ENCODE results near the gene ITPKC. TPM values are rescaled to one million over a fixed set of nuclear protein-coding genes. Genes with fewer than 3 reads are reported as not detected.
"Not testable (repeated sequence)": the region's sequence is repeated elsewhere in the genome, so short reads cannot be mapped to it uniquely, and the experiment has no call there.

Gene ITPKC
- total RNA-seq, 2 experiments from 2014 or later: 7.1 TPM

DNA sequence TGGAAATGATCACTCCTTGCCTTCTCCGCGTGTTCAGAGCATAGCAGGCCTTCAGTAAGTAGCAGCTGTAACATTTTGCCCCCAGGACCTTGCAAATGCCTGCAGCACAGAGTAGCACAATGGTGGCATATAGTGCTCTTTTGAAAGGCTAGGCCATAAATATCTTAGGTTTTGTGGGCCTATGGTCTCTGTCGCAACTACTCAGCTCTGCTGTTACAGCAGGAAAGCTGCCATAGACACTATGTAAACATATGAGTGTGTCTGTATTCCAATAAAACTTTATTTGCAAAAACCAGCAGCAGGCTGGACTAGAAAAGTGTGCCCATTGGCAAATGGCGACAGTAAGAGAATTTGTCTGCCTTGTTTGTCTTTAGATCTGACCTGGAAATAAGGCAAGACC is 9.4 kb downstream of the ITPKC start:
- Mint-ChIP-seq H3K4me3 (no peak overlapping the region), H3K27ac (no peak overlapping the region), H3K27me3 (no peaks in the 10 kb centered on the region), H3K4me1 (no peaks in the 10 kb centered on the region), H3K9me3 (no peaks in the 10 kb centered on the region), H3K36me3 (peaks cover 30% of the 10 kb centered on the region)
- DNase-seq (no peak), ATAC-seq (ENCODE audit: low read depth) (no peak)
- POLR2A ChIA-PET: no interaction called here

DNA sequence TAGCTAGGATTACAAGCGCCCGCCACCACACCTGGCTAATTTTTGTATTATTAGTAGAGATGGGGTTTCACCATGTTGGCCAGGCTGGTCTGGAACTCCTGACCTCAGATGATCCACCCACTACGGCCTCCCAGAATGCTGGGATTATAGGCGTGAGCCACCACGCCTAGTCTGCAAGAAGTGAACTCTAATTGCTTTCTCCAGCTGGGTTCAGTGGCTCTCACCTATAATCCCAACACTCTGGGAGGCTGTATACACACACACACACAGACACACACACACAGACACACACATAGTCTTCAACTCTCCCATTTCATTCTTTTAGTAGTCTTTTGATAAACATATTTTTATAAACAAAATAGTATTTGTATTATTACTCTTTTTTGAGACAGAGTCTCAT is 13.2 kb downstream of the ITPKC start:
- ATAC-seq (ENCODE audit: low read depth); POLR2A ChIA-PET; H3K27me3 Mint-ChIP-seq; H3K4me3 Mint-ChIP-seq; H3K27ac Mint-ChIP-seq; H3K4me1 Mint-ChIP-seq; DNase-seq; H3K9me3 Mint-ChIP-seq: not testable (repeated sequence)
- H3K36me3 Mint-ChIP-seq: peaks cover 22% of the 10 kb centered on the region

DNA sequence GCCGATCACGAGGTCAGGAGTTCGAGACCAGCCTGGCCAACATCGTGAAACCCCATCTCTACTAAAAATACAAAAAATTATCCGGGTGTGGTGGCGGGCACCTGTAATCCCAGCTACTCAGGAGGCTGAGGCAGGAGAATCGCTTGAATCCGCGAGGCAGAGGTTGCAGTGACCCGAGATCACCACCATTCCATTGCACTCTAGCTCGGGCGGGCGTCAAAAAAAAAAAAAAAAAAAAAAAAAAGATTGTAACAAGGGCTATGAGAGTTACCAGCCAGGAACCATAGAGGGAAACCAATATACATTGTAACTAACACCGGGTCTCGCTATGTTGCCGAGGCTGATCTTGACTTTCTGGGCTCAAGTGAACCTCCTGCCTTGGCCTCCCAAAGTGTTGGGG is 15.4 kb downstream of the ITPKC start:
- H3K4me3 Mint-ChIP-seq; H3K27ac Mint-ChIP-seq; H3K9me3 Mint-ChIP-seq; H3K4me1 Mint-ChIP-seq; DNase-seq; POLR2A ChIA-PET; ATAC-seq (ENCODE audit: low read depth); H3K27me3 Mint-ChIP-seq: not testable (repeated sequence)
- H3K36me3 Mint-ChIP-seq: peaks cover 17% of the 10 kb centered on the region

DNA sequence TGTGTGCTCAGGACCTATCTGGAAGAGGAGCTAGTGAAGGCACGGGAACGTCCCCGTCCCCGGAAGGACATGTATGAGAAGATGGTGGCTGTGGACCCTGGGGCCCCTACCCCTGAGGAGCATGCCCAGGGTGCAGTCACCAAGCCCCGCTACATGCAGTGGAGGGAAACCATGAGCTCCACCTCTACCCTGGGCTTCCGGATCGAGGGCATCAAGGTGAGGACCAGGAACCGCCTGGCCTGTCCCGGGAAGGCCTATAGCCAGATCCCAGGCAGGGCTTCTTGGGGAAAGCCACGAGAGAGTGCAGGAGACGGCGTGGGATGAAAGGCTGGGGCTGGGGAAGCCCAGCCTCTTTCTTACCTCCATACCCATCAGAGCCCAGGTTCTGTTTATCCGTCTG is 16.2 kb downstream of the ITPKC start:
- peaks cover 20% of the 10 kb centered on the region for H3K36me3 Mint-ChIP-seq
- H3K4me3 Mint-ChIP-seq: no peak overlapping the region
- POLR2A ChIA-PET: interaction anchor here (1.3 kb wide), 1 partner anchor 12 kb away, joined by 3 read pairs; no protein-coding TSS in a partner anchor
- H3K27ac Mint-ChIP-seq: no peak overlapping the region
- ATAC-seq (ENCODE audit: low read depth) (no peak), DNase-seq (no peak)
- no peaks in the 10 kb centered on the region for H3K4me1 Mint-ChIP-seq
- no peaks in the 10 kb centered on the region for H3K27me3 Mint-ChIP-seq
- no peaks in the 10 kb centered on the region for H3K9me3 Mint-ChIP-seq

DNA sequence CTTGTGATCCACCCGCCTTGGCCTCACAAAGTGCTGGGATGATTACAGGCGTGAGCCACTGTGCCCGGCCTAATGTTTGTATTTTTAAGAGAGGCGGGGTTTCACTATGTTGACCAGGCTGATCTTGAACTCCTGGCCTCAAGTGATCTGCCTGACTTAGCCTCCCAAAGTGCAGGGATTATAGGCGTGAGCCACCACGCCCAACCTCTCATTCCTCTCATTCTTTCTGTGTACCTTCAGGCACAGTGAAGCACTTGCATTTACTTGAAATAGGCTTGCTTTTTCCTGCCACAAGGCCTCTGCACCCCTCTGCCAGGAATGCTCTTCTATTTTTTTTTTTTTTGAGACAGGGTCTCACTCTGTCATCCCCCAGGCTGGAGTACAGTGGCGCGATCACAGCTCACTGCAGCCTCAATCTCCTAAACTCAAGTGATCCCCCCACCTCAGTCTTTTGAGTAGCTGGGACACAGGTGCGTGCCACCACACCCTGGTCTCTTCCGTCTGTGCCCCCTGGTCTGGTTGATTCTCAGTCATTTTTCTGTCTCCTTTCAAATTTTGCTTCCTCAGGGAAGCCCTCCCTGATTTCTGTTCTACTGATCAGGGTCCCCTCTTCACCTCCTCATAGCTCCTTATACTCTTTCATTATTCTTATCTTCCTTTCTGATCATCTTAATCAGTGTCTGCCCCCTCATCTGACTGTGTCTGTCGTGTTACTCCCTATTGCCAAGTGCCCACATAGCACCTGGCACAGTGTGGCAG is 18.3 kb downstream of the ITPKC start:
- Mint-ChIP-seq H3K9me3 (no peaks in the 10 kb centered on the region), H3K27ac (peak overlapping the region; percentile 12)
- no peak for DNase-seq

DNA sequence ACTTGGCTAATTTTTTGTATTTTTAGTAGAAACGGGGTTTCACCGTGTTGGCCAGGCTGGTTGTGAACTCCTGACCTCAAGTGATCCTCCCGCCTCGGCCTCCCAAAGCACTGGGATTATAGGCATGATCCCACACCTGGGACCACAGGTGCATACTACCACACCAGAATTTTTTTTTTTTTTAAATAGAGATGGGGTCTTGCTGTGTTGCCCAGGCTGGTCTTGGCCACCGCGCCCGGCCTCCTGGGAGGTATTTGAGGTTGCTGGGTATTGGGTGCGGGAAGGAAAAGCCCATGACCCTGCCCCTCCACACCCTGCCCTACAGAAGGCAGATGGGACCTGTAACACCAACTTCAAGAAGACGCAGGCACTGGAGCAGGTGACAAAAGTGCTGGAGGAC is 19.7 kb downstream of the ITPKC start:
- DNase-seq (no peak), ATAC-seq (ENCODE audit: low read depth) (no peak)
- Mint-ChIP-seq H3K27me3 (no peaks in the 10 kb centered on the region), H3K36me3 (peaks cover 8% of the 10 kb centered on the region), H3K27ac (no peak overlapping the region), H3K9me3 (no peaks in the 10 kb centered on the region), H3K4me1 (peaks cover 3% of the 10 kb centered on the region), H3K4me3 (no peak overlapping the region)
- POLR2A ChIA-PET: no interaction called here

More for the DNA sequence above, 18.3 kb downstream of the ITPKC start:
- H3K36me3 Mint-ChIP-seq: peaks cover 19% of the 10 kb centered on the region
- H3K4me1 Mint-ChIP-seq: peaks cover 3% of the 10 kb centered on the region
- no peak overlapping the region for H3K4me3 Mint-ChIP-seq
- POLR2A ChIA-PET: interaction anchor here (0.9 kb wide), 1 partner anchor 11 kb away, joined by 3 read pairs; no protein-coding TSS in a partner anchor
- ATAC-seq (ENCODE audit: low read depth): no peak
- no peaks in the 10 kb centered on the region for H3K27me3 Mint-ChIP-seq

DNA sequence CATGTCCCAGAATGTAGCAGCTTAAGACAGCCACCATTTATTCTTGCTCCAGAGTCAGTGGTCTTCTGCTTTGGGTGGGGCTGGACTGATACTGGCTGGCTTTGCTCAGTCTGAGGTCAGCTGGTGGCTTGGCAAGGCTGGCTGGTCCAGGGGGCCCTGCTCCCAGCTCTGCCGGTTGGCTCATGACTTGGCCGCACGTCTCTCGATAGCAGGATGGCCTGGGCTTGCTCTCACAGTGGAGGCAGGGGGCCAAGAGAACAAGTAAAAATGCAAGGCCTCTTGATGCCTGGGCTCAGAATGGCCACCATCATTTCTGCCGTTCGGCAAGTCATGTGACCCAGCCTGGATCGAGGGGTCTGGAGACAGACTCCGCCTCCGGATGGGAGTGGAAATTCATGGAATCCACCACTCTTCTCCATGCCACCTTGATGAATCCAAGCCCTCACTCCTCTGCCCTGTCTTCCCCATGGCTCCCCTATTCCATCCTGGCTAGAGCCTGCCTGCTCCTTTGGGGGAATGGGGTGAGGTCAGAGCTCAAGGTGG is 20.3 kb downstream of the ITPKC start:
- H3K4me1 Mint-ChIP-seq: peaks cover 3% of the 10 kb centered on the region
- no peaks in the 10 kb centered on the region for H3K27me3 Mint-ChIP-seq
- DNase-seq (no peak), ATAC-seq (ENCODE audit: low read depth) (no peak)
- POLR2A ChIA-PET: no interaction called here
- H3K36me3 Mint-ChIP-seq: peaks cover 7% of the 10 kb centered on the region
- H3K4me3 Mint-ChIP-seq: no peak overlapping the region
- H3K27ac Mint-ChIP-seq: no peak overlapping the region
- H3K9me3 Mint-ChIP-seq: no peaks in the 10 kb centered on the region

DNA sequence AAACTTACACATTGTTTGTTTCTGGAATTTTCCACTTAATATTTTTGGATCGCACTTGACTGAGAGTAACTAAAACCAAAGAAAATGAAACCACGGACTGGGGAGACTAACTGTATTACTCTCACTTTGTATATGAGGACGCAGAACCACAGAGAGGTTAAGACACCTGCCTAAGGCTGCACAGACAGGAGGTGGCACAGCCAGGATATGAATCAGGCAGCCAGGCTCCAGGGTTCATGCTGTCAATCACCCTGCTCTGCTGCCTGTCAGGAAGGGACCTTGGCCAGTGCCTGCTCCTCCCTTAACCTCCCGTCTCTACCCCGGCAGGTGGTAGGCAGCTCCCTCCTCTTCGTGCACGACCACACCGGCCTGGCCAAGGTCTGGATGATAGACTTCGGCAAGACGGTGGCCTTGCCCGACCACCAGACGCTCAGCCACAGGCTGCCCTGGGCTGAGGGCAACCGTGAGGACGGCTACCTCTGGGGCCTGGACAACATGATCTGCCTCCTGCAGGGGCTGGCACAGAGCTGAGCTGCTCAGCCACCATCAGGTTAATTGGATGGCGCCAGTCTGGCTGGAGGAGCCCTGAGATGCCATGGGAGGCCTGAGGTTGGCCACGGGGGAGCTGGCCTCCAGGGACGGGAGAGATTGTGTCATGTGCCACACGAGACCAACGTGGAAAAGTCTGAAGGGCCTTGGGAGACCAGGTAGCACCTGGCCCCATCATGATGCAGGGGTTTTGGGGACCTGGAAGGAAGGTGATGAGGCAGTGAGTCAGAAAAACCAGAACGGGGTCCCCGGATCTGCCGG is 22.3 kb downstream of the ITPKC start:
- H3K9me3 Mint-ChIP-seq: no peaks in the 10 kb centered on the region
- H3K27ac Mint-ChIP-seq: no peak overlapping the region
- POLR2A ChIA-PET: no interaction called here
- peaks cover 3% of the 10 kb centered on the region for H3K4me1 Mint-ChIP-seq
- no peak for ATAC-seq (ENCODE audit: low read depth)
- peaks cover 3% of the 10 kb centered on the region for H3K36me3 Mint-ChIP-seq
- H3K27me3 Mint-ChIP-seq: no peaks in the 10 kb centered on the region
- no peak overlapping the region for H3K4me3 Mint-ChIP-seq
- DNase-seq: no peak

DNA sequence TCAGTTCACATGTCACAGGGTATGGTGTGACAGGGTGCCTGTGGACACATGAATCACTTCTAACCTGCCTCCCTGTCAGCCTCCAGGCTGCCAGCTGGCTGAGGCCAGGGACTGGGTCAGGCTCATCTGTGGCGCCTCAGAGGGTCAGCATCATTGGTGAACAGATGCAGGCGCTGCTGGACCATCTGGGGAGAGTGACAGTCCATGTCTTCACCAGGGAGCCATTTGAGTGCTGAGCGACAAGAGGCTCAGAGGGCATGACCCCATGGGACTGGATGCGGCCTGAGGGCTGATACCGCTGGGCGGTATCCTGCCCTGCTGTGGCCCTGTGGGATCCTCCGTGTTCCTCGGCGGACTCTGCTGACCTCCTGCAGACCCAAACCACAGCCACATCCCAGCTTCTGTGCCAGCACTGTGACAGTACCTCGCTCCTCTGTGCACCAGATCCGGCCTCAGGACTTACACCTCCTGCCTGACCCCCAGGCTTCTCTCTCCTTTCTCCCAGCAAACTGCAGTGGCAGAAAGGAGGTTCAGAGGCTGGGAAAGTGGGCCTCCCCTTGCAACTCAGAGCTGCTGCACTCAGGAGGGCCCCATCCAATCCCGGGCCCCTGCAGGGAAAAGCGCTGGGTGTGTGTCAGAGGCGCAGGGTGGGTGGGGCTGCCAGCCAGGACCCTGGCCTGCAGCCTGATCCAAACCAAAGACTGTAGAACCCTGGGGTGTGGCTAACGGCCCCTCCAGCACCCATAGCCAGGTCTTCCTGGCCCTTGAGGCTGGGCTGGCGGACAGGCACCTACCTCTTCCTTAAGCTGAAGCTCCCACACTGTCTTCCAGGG is 23.2 kb downstream of the ITPKC start:
- DNase-seq: no peak
- Mint-ChIP-seq H3K36me3 (peaks cover 3% of the 10 kb centered on the region), H3K4me3 (no peak overlapping the region), H3K27ac (no peak overlapping the region), H3K4me1 (peaks cover 3% of the 10 kb centered on the region), H3K27me3 (no peaks in the 10 kb centered on the region), H3K9me3 (no peaks in the 10 kb centered on the region)
- no peak for ATAC-seq (ENCODE audit: low read depth)
- POLR2A ChIA-PET: interaction anchor here (2.8 kb wide), 1 partner anchor 10 kb away, joined by 11 read pairs; the partner anchor contains the start of genes ACTMAP and SNRPA

DNA sequence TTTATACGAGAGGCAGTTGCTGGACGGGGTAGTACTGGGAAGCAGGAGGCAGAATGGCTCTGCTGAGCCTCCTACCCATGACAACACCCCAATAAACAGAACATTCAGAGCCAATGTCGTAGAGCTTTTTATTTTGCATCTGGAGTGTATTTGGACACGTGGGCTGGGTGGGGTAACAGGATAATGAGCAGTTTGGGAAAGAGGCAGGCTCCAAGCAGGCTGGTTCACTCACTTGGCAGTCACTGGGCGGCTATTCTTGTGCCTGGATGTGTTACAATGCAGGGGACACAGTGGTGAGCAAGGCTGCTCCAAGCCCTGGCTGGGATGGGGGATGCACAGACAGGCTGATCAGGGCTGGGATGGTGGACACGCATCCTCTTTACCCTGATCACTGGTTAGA is 23.8 kb downstream of the ITPKC start:
- Mint-ChIP-seq H3K9me3 (no peaks in the 10 kb centered on the region), H3K36me3 (peaks cover 3% of the 10 kb centered on the region), H3K4me3 (no peak overlapping the region), H3K27ac (no peak overlapping the region), H3K4me1 (peaks cover 3% of the 10 kb centered on the region), H3K27me3 (no peaks in the 10 kb centered on the region)
- DNase-seq (no peak), ATAC-seq (ENCODE audit: low read depth) (no peak)
- POLR2A ChIA-PET: interaction anchor here (1.0 to 2.8 kb wide), 2 partner anchors 10 to 38 kb away, joined by 4 to 11 read pairs; partner anchors contain the start of genes ACTMAP, RAB4B and SNRPA

DNA sequence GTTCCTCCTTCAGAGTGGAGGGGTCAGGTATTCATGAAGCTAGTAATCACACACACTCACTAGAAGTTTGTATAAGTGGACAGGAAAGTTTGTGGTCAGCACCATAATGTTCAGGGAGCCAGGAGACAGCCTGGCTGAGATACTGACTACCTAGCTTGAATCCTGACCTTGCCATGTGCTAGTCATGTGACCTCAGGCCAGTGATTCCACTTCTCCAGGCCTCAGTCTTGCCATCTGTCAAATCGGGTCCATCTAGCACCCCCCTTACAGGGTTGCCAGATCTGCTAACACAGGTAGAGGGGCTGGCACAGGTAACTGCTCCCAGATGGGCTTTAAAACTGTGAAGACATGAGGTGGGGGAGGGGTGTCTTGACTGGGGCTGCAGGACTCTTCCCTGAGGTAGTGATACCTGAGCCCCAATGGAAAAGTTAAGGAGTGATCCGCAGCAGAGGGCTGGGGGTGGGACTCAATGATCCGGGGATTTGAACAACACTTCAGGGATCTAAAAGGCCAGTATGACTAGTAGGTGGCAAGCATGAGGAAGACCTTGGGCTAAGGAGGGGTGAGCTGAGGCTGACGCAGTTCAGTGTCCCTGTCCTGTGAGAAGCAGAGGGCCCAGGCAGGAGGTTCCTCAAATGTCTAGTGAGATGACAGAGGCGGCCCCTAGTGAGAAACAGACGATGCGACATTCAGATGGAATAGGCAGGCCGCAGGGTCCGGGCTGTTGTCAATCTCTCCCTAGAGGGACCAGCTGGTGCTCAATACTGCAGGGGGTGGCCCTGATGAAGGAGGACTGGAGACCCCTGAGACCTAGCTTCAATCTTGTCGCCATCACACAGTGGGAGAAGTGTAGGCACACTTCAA is 24.8 kb downstream of the ITPKC start:
- POLR2A ChIA-PET: interaction anchor here (1.0 to 2.8 kb wide), 2 partner anchors 9 to 37 kb away, joined by 4 to 11 read pairs; partner anchors contain the start of genes ACTMAP, RAB4B and SNRPA
- no peaks in the 10 kb centered on the region for H3K9me3 Mint-ChIP-seq
- H3K27me3 Mint-ChIP-seq: no peaks in the 10 kb centered on the region
- no peak for DNase-seq
- no peak overlapping the region for H3K4me3 Mint-ChIP-seq
- H3K27ac Mint-ChIP-seq: no peak overlapping the region
- no peak for ATAC-seq (ENCODE audit: low read depth)
- peaks cover 3% of the 10 kb centered on the region for H3K36me3 Mint-ChIP-seq
- H3K4me1 Mint-ChIP-seq: peaks cover 3% of the 10 kb centered on the region

DNA sequence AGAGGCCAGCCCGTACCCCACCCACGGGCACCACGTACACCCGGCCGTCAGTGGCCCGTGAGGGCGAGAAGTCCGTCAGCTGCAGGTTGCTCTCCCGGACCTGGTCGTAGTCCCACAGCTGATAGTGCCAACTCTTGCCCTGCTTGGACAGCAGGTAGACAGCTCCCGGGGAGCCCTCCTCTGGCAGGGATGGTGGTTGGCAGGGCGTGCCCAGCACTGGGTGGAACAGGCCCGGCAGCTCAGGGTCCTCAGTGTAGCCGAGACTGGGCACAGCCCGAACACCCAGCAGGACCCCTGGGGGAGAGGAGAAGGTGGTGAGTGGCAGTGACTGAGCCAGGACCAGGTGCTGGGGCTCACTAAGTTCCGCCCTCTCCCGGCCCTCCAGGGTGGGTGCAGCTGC is 25.6 kb downstream of the ITPKC start:
- ATAC-seq (ENCODE audit: low read depth): no peak
- DNase-seq: no peak
- peaks cover 3% of the 10 kb centered on the region for H3K4me1 Mint-ChIP-seq
- no peak overlapping the region for H3K4me3 Mint-ChIP-seq
- no peaks in the 10 kb centered on the region for H3K9me3 Mint-ChIP-seq
- peaks cover 2% of the 10 kb centered on the region for H3K36me3 Mint-ChIP-seq
- H3K27ac Mint-ChIP-seq: no peak overlapping the region
- no peaks in the 10 kb centered on the region for H3K27me3 Mint-ChIP-seq
- POLR2A ChIA-PET: interaction anchor here (2.8 kb wide), 1 partner anchor 8 kb away, joined by 11 read pairs; the partner anchor contains the start of genes ACTMAP and SNRPA

Data from activated naive CD8-positive, alpha-beta T cell treated with anti-CD3 and anti-CD28 coated beads, Interleukin-2, amount 10 ng/mL, durations not matched to agents 7 days and 5 days (primary cell).